Keratinocyte (primary cell): ENCODE data around the gene TMC5. TPM values are rescaled to one million over a fixed set of nuclear protein-coding genes. Genes with fewer than 3 reads are reported as not detected.

Experiments used
- DNase-seq: peaks from one replicate; pipeline ENCODE4 v3.0.0-alpha.2; 2011; ENCODE audit warnings: low read depth, missing footprints, low spot score
- FAIRE-seq: peaks from 2 replicates; lab custom pipeline; 2011; peaks lifted over from hg19 to GRCh38; lab: Jason Lieb, UNC
- H2AFZ ChIP-seq: 2 replicates; pipeline ENCODE4 v1.6.0; 2012; ENCODE audit warnings: low read length, control low read depth, inconsistent platforms; ENCODE audit not compliant: control insufficient read depth
- H3K27ac ChIP-seq: 2 replicates; pipeline ENCODE4 v1.5.1; 2011; ENCODE audit warnings: low read length; ENCODE audit not compliant: control insufficient read depth, insufficient read depth
- H3K27me3 ChIP-seq: 3 replicates; pipeline ENCODE4 v1.6.0; 2011; ENCODE audit warnings: low read length; ENCODE audit not compliant: control insufficient read depth, insufficient read depth; ENCODE audit errors: extremely low read depth
- H3K36me3 ChIP-seq, 2 experiments: 2 replicates in 1 of 2; 3 replicates in 1 of 2; pipeline ENCODE4 v1.5.1; 2011; ENCODE audit warnings: low read length in 2 of 2, mild to moderate bottlenecking in 1 of 2; ENCODE audit not compliant: control insufficient read depth in 2 of 2, insufficient read depth in 2 of 2; ENCODE audit errors: extremely low read depth in 1 of 2
- H3K4me1 ChIP-seq: 3 replicates; pipeline ENCODE4 v1.5.1; 2011; ENCODE audit warnings: low read length; ENCODE audit not compliant: control insufficient read depth, insufficient read depth; ENCODE audit errors: extremely low read depth
- H3K4me2 ChIP-seq: 3 replicates; pipeline ENCODE4 v1.6.0; 2011; ENCODE audit warnings: low read depth, low read length; ENCODE audit not compliant: control insufficient read depth, insufficient read depth; ENCODE audit errors: extremely low read depth
- H3K4me3 ChIP-seq, 3 experiments: fragments of 200-600 bp in 1 of 3; sonication (generic) in 1 of 3; 2 replicates in 2 of 3; 3 replicates in 1 of 3; pipeline ENCODE4 v1.5.1; 2011 to 2016; ENCODE audit warnings: low read length in 3 of 3, mild to moderate bottlenecking in 3 of 3, control low read depth in 2 of 3, inconsistent platforms in 1 of 3, low read depth in 1 of 3, mixed read lengths in 1 of 3, mixed run types in 1 of 3, moderate library complexity in 1 of 3; ENCODE audit not compliant: control insufficient read depth in 2 of 3, insufficient read depth in 2 of 3; ENCODE audit errors: extremely low read depth in 1 of 3
- H3K79me2 ChIP-seq: 2 replicates; pipeline ENCODE4 v1.6.0; 2012; ENCODE audit warnings: low read length; ENCODE audit not compliant: control insufficient read depth, insufficient read depth
- H3K9ac ChIP-seq: 3 replicates; pipeline ENCODE4 v1.6.0; 2011; ENCODE audit warnings: low read length; ENCODE audit not compliant: control insufficient read depth, insufficient read depth; ENCODE audit errors: extremely low read depth
- H3K9me1 ChIP-seq: 3 replicates; pipeline ENCODE4 v1.6.0; 2011; ENCODE audit warnings: low read length; ENCODE audit not compliant: control insufficient read depth, insufficient read depth; ENCODE audit errors: extremely low read depth
- H3K9me3 ChIP-seq: 2 replicates; pipeline ENCODE4 v1.5.1; 2012; ENCODE audit warnings: low read depth, low read length; ENCODE audit not compliant: control insufficient read depth
- H4K20me1 ChIP-seq: 3 replicates; pipeline ENCODE4 v1.6.0; 2011; ENCODE audit warnings: low read length; ENCODE audit not compliant: control insufficient read depth, insufficient read depth; ENCODE audit errors: extremely low read depth
- CTCF ChIP-seq, 3 experiments: IDR thresholded peaks in 1 of 3; conservative IDR thresholded peaks in 1 of 3; optimal IDR thresholded peaks in 1 of 3; 2 replicates in 2 of 3; 3 replicates in 1 of 3; pipeline versions ENCODE3 to v1.5.1; 2011; ENCODE audit warnings: low read length in 3 of 3, mild to moderate bottlenecking in 3 of 3, moderate library complexity in 2 of 3, control low read depth in 1 of 3, inconsistent platforms in 1 of 3; ENCODE audit not compliant: insufficient read depth in 2 of 3; ENCODE audit errors: extremely low read depth in 1 of 3
- EZH2 ChIP-seq: IDR thresholded peaks from one replicate; pipeline ENCODE4 v1.6.1; 2012; ENCODE audit warnings: inconsistent platforms, mild to moderate bottlenecking, low read length, moderate library complexity
- dilution Hi-C: fragments of 300-500 bp; cut with MboI; formaldehyde crosslinking; loops from one replicate; pipeline ENCODE4 v1.7.0; 2020; ENCODE audit warnings: low sequenced_read_pairs; ENCODE audit not compliant: extremely low pct_ligation_motif_present
- polyA plus RNA-seq, 5 experiments: library from polyadenylated mRNA; depleted of rRNA in 3 of 5; stranded (reverse) in 3 of 5; stranded (forward) in 1 of 5; unstranded in 1 of 5; fragments of >200 nt; gene quantifications; 1 replicate in 1 of 5; 2 replicates in 3 of 5; 3 replicates in 1 of 5; pipeline versions ENCODE4 v1.2.1 to v1.2.3, GENCODE V29; 2011 to 2012; ENCODE audit warnings: missing spikeins in 2 of 5, low read depth in 1 of 5, low replicate concordance in 1 of 5

Gene TMC5
- polyA plus RNA-seq, 1 donor (not counting 4 experiments of a cell fraction or from before 2014, with no cell fraction given) = 0.18 TPM

GRCh38 chr16:19438739-19439138 is 21.1 kb downstream of the TMC5 start:
- Histone ChIP-seq H3K27ac (no peak overlapping the region), H3K4me2 (no peak overlapping the region), H3K4me1 (no peaks in the 10 kb centered on the region), H3K4me3 (no peak overlapping the region), H2AFZ (no peak overlapping the region), H3K9ac (no peak overlapping the region), H4K20me1 (no peaks in the 10 kb centered on the region), H3K9me1 (no peaks in the 10 kb centered on the region), H3K36me3 (no peaks in the 10 kb centered on the region), H3K27me3 (no peaks in the 10 kb centered on the region), H3K9me3 (no peaks in the 10 kb centered on the region), H3K79me2 (no peaks in the 10 kb centered on the region)
- DNase-seq = no peak
- FAIRE-seq = no peak
- TF ChIP-seq EZH2 = no peak
- TF ChIP-seq CTCF (optimal IDR thresholded peaks at IDR 0.05 in 1 of 3, IDR thresholded peaks at IDR 0.05 in 1 of 3, conservative IDR thresholded peaks at IDR 0.05 in 1 of 3; ENCODE audit: extremely low read depth in 1 of 3, insufficient read depth in 2 of 3, low read length in 3 of 3) = no peak
- dilution Hi-C loops = no loop called here

GRCh38 chr16:19439483-19439882 is 21.8 kb downstream of the TMC5 start:
- H4K20me1 ChIP-seq = no peaks in the 10 kb centered on the region
- H3K27ac ChIP-seq = no peak overlapping the region
- TF ChIP-seq CTCF (optimal IDR thresholded peaks at IDR 0.05 in 1 of 3, IDR thresholded peaks at IDR 0.05 in 1 of 3, conservative IDR thresholded peaks at IDR 0.05 in 1 of 3; ENCODE audit: extremely low read depth in 1 of 3, insufficient read depth in 2 of 3, low read length in 3 of 3) = no peak
- TF ChIP-seq EZH2 = no peak
- H3K9me1 ChIP-seq = no peaks in the 10 kb centered on the region
- H3K27me3 ChIP-seq = no peaks in the 10 kb centered on the region
- no peak for DNase-seq
- no peak overlapping the region for H2AFZ ChIP-seq
- no peaks in the 10 kb centered on the region for H3K79me2 ChIP-seq
- dilution Hi-C loops = no loop called here
- H3K4me1 ChIP-seq = no peaks in the 10 kb centered on the region
- no peaks in the 10 kb centered on the region for H3K9me3 ChIP-seq
- no peak overlapping the region for H3K4me2 ChIP-seq
- H3K4me3 ChIP-seq = no peak overlapping the region
- H3K9ac ChIP-seq = no peak overlapping the region
- FAIRE-seq = no peak
- no peaks in the 10 kb centered on the region for H3K36me3 ChIP-seq
